Femur (tissue), 1 donor: ENCODE measurements around the gene FYN.
A peak's percentile ranks its signal among the peaks of the same experiment; 100 is the strongest.
"Not testable (repeated sequence)": the region's sequence is repeated elsewhere in the genome, so short reads cannot be mapped to it uniquely, and the experiment has no call there.

Experiments used
- DNase-seq: peaks from one replicate; pipeline ENCODE4 v3.0.0-alpha.2; 2017

The FYN gene

GRCh38 chr6:111651185-111652034, 221.8 kb downstream of the FYN start:
- DNase-seq: no peak

GRCh38 chr6:111650049-111650448, 223.2 kb downstream of the FYN start:
- DNase-seq: no peak

GRCh38 chr6:111648100-111648499, 225.2 kb downstream of the FYN start:
- DNase-seq: no peak

- DNase-seq: peak; percentile 78
Measured at GRCh38 chr6:111646942-111647341, 226.3 kb downstream of the FYN start.

- no peak for DNase-seq
Measured at GRCh38 chr6:111646034-111646433, 227.2 kb downstream of the FYN start.

GRCh38 chr6:111644893-111645430, 228.3 kb downstream of the FYN start:
- DNase-seq: no peak

- peak; percentile 67 for DNase-seq
Measured at GRCh38 chr6:111642463-111643158, 230.6 kb downstream of the FYN start.

GRCh38 chr6:111639266-111639665, 234.0 kb downstream of the FYN start:
- DNase-seq: no peak

GRCh38 chr6:111634981-111635380, 238.3 kb downstream of the FYN start:
- not testable (repeated sequence) for DNase-seq

- no peak for DNase-seq
Measured at GRCh38 chr6:111633822-111634221, 239.4 kb downstream of the FYN start.

GRCh38 chr6:111632468-111633247, 240.6 kb downstream of the FYN start:
- DNase-seq: no peak

- DNase-seq: peak; percentile 51
Measured at GRCh38 chr6:111631903-111632460, 241.3 kb downstream of the FYN start.

GRCh38 chr6:111631018-111631417, 242.2 kb downstream of the FYN start:
- no peak for DNase-seq

- no peak for DNase-seq
Measured at GRCh38 chr6:111628142-111628850, 245.0 kb downstream of the FYN start.

GRCh38 chr6:111626441-111626840, 246.8 kb downstream of the FYN start:
- no peak for DNase-seq

- DNase-seq: peak; percentile 89
Measured at GRCh38 chr6:111625461-111626391, 247.5 kb downstream of the FYN start.

GRCh38 chr6:111625099-111625416, 248.2 kb downstream of the FYN start:
- DNase-seq: no peak

- DNase-seq: no peak
Measured at GRCh38 chr6:111624401-111625098, 248.7 kb downstream of the FYN start.

- no peak for DNase-seq
Measured at GRCh38 chr6:111623046-111623718, 250.1 kb downstream of the FYN start.

GRCh38 chr6:111620169-111620568, 253.1 kb downstream of the FYN start:
- no peak for DNase-seq
